H1 (cell line): ENCODE results near the gene EML5. TPM values are rescaled to one million over a fixed set of nuclear protein-coding genes. Genes with fewer than 3 reads are reported as not detected.

Experiments
- CTCF ChIA-PET: fragments of 300-600 bp; sonication (Branson Sonifier 250); formaldehyde crosslinking; loops from one replicate; lab custom pipeline; 2021; ENCODE audit not compliant: partially characterized antibody; lab: Charles Lee
- POLR2A ChIA-PET: fragments of 300-600 bp; sonication (Branson Sonifier 250); formaldehyde crosslinking; loops from one replicate; lab custom pipeline; 2021; ENCODE audit warnings: inconsistent platforms; ENCODE audit not compliant: partially characterized antibody; lab: Charles Lee
- DNase-seq, 2 experiments: peaks; one replicate each; pipeline versions ENCODE4 v3.0.0 to v3.0.0-alpha.2; 2010 to 2022; ENCODE audit warnings: low spot score in 2 of 2, low read depth in 1 of 2, mixed read lengths in 1 of 2
- FAIRE-seq: peaks from 2 replicates; lab custom pipeline; 2011; peaks lifted over from hg19 to GRCh38; lab: Jason Lieb, UNC
- H2AFZ ChIP-seq: 2 replicates; pipeline ENCODE4 v1.8.1; 2012; ENCODE audit warnings: low read length, inconsistent platforms
- H2AK5ac ChIP-seq: 2 replicates; pipeline ENCODE4 v1.6.1; 2013; ENCODE audit warnings: low read depth, low read length
- H2BK120ac ChIP-seq: replicated peaks from 2 replicates; pipeline ENCODE3; 2013; ENCODE audit warnings: low read depth, low read length, inconsistent platforms
- H2BK12ac ChIP-seq: 2 replicates; pipeline ENCODE4 v1.6.1; 2013; ENCODE audit warnings: low read depth, low read length
- H2BK15ac ChIP-seq: 2 replicates; pipeline ENCODE4 v1.6.1; 2013; ENCODE audit warnings: low read length
- H2BK20ac ChIP-seq: 2 replicates; pipeline ENCODE4 v1.6.1; 2013; ENCODE audit warnings: low read length
- H2BK5ac ChIP-seq: 2 replicates; pipeline ENCODE4 v1.6.1; 2013; ENCODE audit warnings: low read depth, low read length
- H3K14ac ChIP-seq: 2 replicates; pipeline ENCODE4 v1.6.1; 2013; ENCODE audit warnings: inconsistent platforms; ENCODE audit not compliant: insufficient read length
- H3K18ac ChIP-seq: 2 replicates; pipeline ENCODE4 v1.6.1; 2013; ENCODE audit warnings: low read length; ENCODE audit errors: extremely low read depth
- H3K23ac ChIP-seq: 2 replicates; pipeline ENCODE4 v1.6.1; 2013; ENCODE audit warnings: inconsistent platforms; ENCODE audit not compliant: insufficient read length
- H3K23me2 ChIP-seq: 2 replicates; pipeline ENCODE4 v1.6.1; 2013; ENCODE audit warnings: low read depth, low read length
- H3K27ac ChIP-seq: 2 replicates; pipeline ENCODE4 v1.6.1; 2011; ENCODE audit warnings: low read depth, low read length, inconsistent platforms
- H3K27me3 ChIP-seq, 4 experiments: replicated peaks in 1 of 4; 1 replicate in 1 of 4; 2 replicates in 3 of 4; pipeline versions ENCODE4 v1.6.1 to v1.8.1; 2011 to 2013; ENCODE audit warnings: low read length in 3 of 4, mild to moderate bottlenecking in 3 of 4, inconsistent platforms in 2 of 4, mixed read lengths in 2 of 4, moderate library complexity in 1 of 4; ENCODE audit not compliant: control insufficient read depth in 3 of 4, insufficient read depth in 3 of 4; ENCODE audit errors: extremely low read depth in 1 of 4
- H3K36me3 ChIP-seq, 4 experiments: 2 replicates each; pipeline versions ENCODE4 v1.6.1 to v1.8.1; 2011 to 2013; ENCODE audit warnings: mild to moderate bottlenecking in 4 of 4, low read length in 3 of 4, moderate library complexity in 2 of 4, control low read depth in 1 of 4, inconsistent platforms in 1 of 4; ENCODE audit not compliant: insufficient read depth in 4 of 4, control insufficient read depth in 2 of 4
- H3K4ac ChIP-seq: replicated peaks from 2 replicates; pipeline ENCODE3; 2013; ENCODE audit warnings: low read length, low read depth, mixed read lengths, inconsistent platforms; ENCODE audit not compliant: insufficient read length
- H3K4me1 ChIP-seq, 4 experiments: replicated peaks in 1 of 4; 1 replicate in 1 of 4; 2 replicates in 3 of 4; pipeline versions ENCODE4 v1.6.1 to v1.8.1; 2011 to 2013; ENCODE audit warnings: low read length in 3 of 4, inconsistent platforms in 2 of 4, mixed read lengths in 1 of 4; ENCODE audit not compliant: insufficient read depth in 4 of 4, control insufficient read depth in 3 of 4
- H3K4me2 ChIP-seq, 2 experiments: 2 replicates each; pipeline versions ENCODE4 v1.6.1 to v1.8.1; 2011 to 2013; ENCODE audit warnings: low read depth in 2 of 2, low read length in 2 of 2, control low read depth in 1 of 2, inconsistent platforms in 1 of 2, mild to moderate bottlenecking in 1 of 2; ENCODE audit not compliant: insufficient read depth in 1 of 2
- H3K4me3 ChIP-seq, 4 experiments: fragments of 200-600, 300-600 bp in 1 of 4; sonication (generic), shearing (Covaris generic), sonication (Bioruptor Twin) in 1 of 4; 2 replicates each; pipeline versions ENCODE4 v1.5.1 to v1.8.1; 2011 to 2016; ENCODE audit warnings: low read length in 4 of 4, low read depth in 3 of 4, control low read depth in 2 of 4, inconsistent platforms in 2 of 4, mild to moderate bottlenecking in 2 of 4, mixed read lengths in 1 of 4, moderate library complexity in 1 of 4; ENCODE audit not compliant: insufficient read depth in 2 of 4; ENCODE audit errors: extremely low read depth in 1 of 4
- H3K56ac ChIP-seq: replicated peaks from 2 replicates; pipeline ENCODE3; 2013; ENCODE audit warnings: low read depth, mild to moderate bottlenecking, mixed read lengths, low read length, inconsistent platforms; ENCODE audit not compliant: insufficient read length
- H3K79me1 ChIP-seq: 2 replicates; pipeline ENCODE4 v1.6.1; 2013; ENCODE audit warnings: low read depth, low read length, control low read depth
- H3K79me2 ChIP-seq, 2 experiments: 2 replicates each; pipeline versions ENCODE4 v1.6.1 to v1.8.1; 2012 to 2013; ENCODE audit warnings: low read length in 2 of 2, mild to moderate bottlenecking in 2 of 2, inconsistent platforms in 1 of 2; ENCODE audit not compliant: insufficient read depth in 2 of 2, control insufficient read depth in 1 of 2
- H3K9ac ChIP-seq, 4 experiments: replicated peaks in 1 of 4; 1 replicate in 1 of 4; 2 replicates in 3 of 4; pipeline versions ENCODE4 v1.6.1 to v1.8.1; 2011 to 2013; ENCODE audit warnings: low read depth in 3 of 4, low read length in 3 of 4, control low read depth in 2 of 4, mild to moderate bottlenecking in 2 of 4, moderate library complexity in 2 of 4, inconsistent platforms in 1 of 4; ENCODE audit errors: extremely low read depth in 1 of 4
- H3K9me3 ChIP-seq, 2 experiments: 2 replicates each; pipeline versions ENCODE4 v1.6.1 to v1.8.1; 2012 to 2013; ENCODE audit warnings: mild to moderate bottlenecking in 2 of 2, moderate library complexity in 2 of 2, control low read depth in 1 of 2, inconsistent platforms in 1 of 2, low read depth in 1 of 2, low read length in 1 of 2, mixed read lengths in 1 of 2; ENCODE audit not compliant: insufficient read depth in 2 of 2
- H4K20me1 ChIP-seq, 2 experiments: replicated peaks in 1 of 2; 2 replicates each; pipeline versions ENCODE3 to v1.8.1; 2011 to 2013; ENCODE audit warnings: inconsistent platforms in 2 of 2, low read length in 2 of 2, mild to moderate bottlenecking in 1 of 2; ENCODE audit not compliant: insufficient read depth in 2 of 2, control insufficient read depth in 1 of 2
- H4K5ac ChIP-seq: 2 replicates; pipeline ENCODE4 v1.6.1; 2013; ENCODE audit warnings: low read length, low read depth, mixed read lengths, inconsistent platforms; ENCODE audit not compliant: insufficient read length
- H4K8ac ChIP-seq: 2 replicates; pipeline ENCODE4 v1.8.0; 2013; ENCODE audit warnings: mild to moderate bottlenecking, moderate library complexity, low read length, inconsistent platforms; ENCODE audit not compliant: insufficient read depth; ENCODE audit errors: extremely low read depth
- H4K91ac ChIP-seq: replicated peaks from 2 replicates; pipeline ENCODE3; 2013; ENCODE audit warnings: low read length, mixed read lengths, inconsistent platforms; ENCODE audit not compliant: insufficient read length
- CEBPB ChIP-seq: IDR thresholded peaks from 2 replicates; pipeline ENCODE4 v1.6.1; 2012; ENCODE audit warnings: low read depth, low read length
- CHD2 ChIP-seq: IDR thresholded peaks from 2 replicates; pipeline ENCODE4 v1.6.1; 2012; ENCODE audit warnings: low read length, improper control_type of control experiment
- CREB1 ChIP-seq: IDR thresholded peaks from 2 replicates; pipeline ENCODE4 v1.6.1; 2012; ENCODE audit warnings: inconsistent platforms
- GABPA ChIP-seq: IDR thresholded peaks from 2 replicates; pipeline ENCODE4 v1.6.1; 2011; ENCODE audit warnings: mild to moderate bottlenecking, low read length, moderate library complexity, borderline replicate concordance; ENCODE audit not compliant: insufficient read depth
- JUN ChIP-seq: IDR thresholded peaks from 2 replicates; pipeline ENCODE4 v1.6.1; 2011; ENCODE audit warnings: low read depth, mild to moderate bottlenecking, improper control_type of control experiment, low read length
- KDM4A ChIP-seq: IDR thresholded peaks from one replicate; pipeline ENCODE4 v1.7.1; 2012; ENCODE audit warnings: low read depth, mild to moderate bottlenecking, moderate library complexity, low read length, inconsistent platforms; ENCODE audit not compliant: severe bottlenecking
- KDM5A ChIP-seq: fragments of 200-600 bp; IDR thresholded peaks from 2 replicates; pipeline ENCODE4 v1.7.1; 2012; ENCODE audit warnings: mild to moderate bottlenecking, low read length, inconsistent platforms, mixed read lengths
- RBBP5 ChIP-seq: IDR thresholded peaks from 2 replicates; pipeline ENCODE4 v1.7.1; 2012; ENCODE audit warnings: low read depth, mild to moderate bottlenecking, inconsistent platforms, low read length, moderate library complexity, borderline replicate concordance
- SP1 ChIP-seq: IDR thresholded peaks from 2 replicates; pipeline ENCODE4 v1.6.1; 2011; ENCODE audit warnings: low read depth, low read length
- SP2 ChIP-seq: IDR thresholded peaks from 2 replicates; pipeline ENCODE4 v1.6.1; 2012; ENCODE audit warnings: mild to moderate bottlenecking, low read length, inconsistent platforms
- SP4 ChIP-seq: IDR thresholded peaks from 2 replicates; pipeline ENCODE4 v1.6.1; 2012; ENCODE audit warnings: low read length, inconsistent platforms
- SUZ12 ChIP-seq: fragments of 200-600 bp; sonication (generic); IDR thresholded peaks from 2 replicates; pipeline ENCODE4 v1.6.1; 2012; ENCODE audit warnings: mild to moderate bottlenecking, inconsistent platforms, low read length, moderate library complexity, mixed read lengths
- TCF12 ChIP-seq: IDR thresholded peaks from 2 replicates; pipeline ENCODE4 v1.6.1; 2011; ENCODE audit warnings: low read depth, mild to moderate bottlenecking, low read length
- ZNF274 ChIP-seq: IDR thresholded peaks from 2 replicates; pipeline ENCODE4 v1.7.0; 2012; ENCODE audit warnings: low read length, borderline replicate concordance; ENCODE audit errors: extremely low read depth
- WGBS, 2 experiments: shearing (Covaris generic) in 1 of 2; methylation state at CpG; one replicate each; pipeline versions ENCODE4 v1.1.6 to v1.1.7; 2013 to 2015; ENCODE audit warnings: low lambda C conversion rate in 2 of 2, mixed read lengths in 2 of 2, inconsistent platforms in 1 of 2, low coverage in 1 of 2, missing lambda C conversion rate in 1 of 2; ENCODE audit not compliant: insufficient replicate concordance in 2 of 2, insufficient coverage in 1 of 2, insufficient read length in 1 of 2; ENCODE audit errors: extremely low coverage in 1 of 2, missing lambda C conversion rate in 1 of 2; 5-methylcytosine and 5-hydroxymethylcytosine counted together
- polyA plus RNA-seq, 7 experiments: library from polyadenylated mRNA; depleted of rRNA in 3 of 7; stranded (reverse) in 5 of 7; unstranded in 2 of 7; fragments of >200 nt in 5 of 7; fragments of 200-250 nt in 2 of 7; gene quantifications; 1 replicate in 5 of 7; 2 replicates in 1 of 7; 4 replicates in 1 of 7; pipeline versions ENCODE4 v1.2.1 to v1.2.3, GENCODE V29; 2011 to 2013; ENCODE audit warnings: missing spikeins in 2 of 7, mixed read lengths in 2 of 7
- total RNA-seq: library from RNA; stranded (reverse); fragmentation: NEBNext Ultra II Directional; extraction: Animal tissue kit (Norgen Biotek cat#: 25700); gene quantifications from 2 replicates; pipeline ENCODE4 v1.2.1, GENCODE V29; 2021
- TF ChIP-seq, protein P1 (sequence below): IDR thresholded peaks from 2 replicates; pipeline ENCODE4 v1.6.1; 2011; ENCODE audit warnings: low read length, improper control_type of control experiment

The EML5 gene
- total and polyA plus RNA-seq, 2 of the 8 experiments (the other 6 are each of a cell fraction or from before 2014, with no cell fraction given): 0.39 to 0.88 TPM

DNA sequence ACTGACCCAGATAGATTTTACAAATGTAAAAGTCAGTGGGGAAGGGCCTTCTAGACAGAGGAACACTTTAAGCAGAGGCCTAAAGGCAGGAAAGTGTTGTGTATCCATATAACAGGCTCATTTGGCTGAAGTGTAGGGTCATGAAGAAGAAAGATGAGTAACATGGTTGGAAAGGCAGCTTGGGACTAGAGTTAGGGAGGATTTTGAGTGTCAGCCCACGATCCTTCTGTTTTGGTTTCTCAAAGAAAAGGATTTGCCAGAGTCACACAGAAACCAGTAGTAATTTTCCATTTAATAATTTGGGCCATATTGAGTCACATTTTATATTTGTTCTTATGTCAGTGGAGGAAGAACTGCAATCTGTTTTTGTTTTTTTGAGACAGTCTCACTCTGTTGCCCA lies 153.5 kb downstream of the EML5 start:
- Histone ChIP-seq H2BK5ac (no peak overlapping the region), H4K5ac (no peak overlapping the region), H2AK5ac (no peak overlapping the region), H2AFZ (no peak overlapping the region), H3K9me3 (peaks cover 0 to 4% of the 10 kb centered on the region in 2 experiments; a peak in 1 of 4 replicates), H3K27ac (no peak overlapping the region), H2BK20ac (no peak overlapping the region), H4K91ac (no peak overlapping the region), H3K23me2 (no peaks in the 10 kb centered on the region; the same call in 1 of the 2 replicates), H2BK15ac (no peak overlapping the region), H4K8ac (no peak overlapping the region), H3K4me2 (no peak overlapping the region), H3K36me3 (no peaks in the 10 kb centered on the region), H3K18ac (no peak overlapping the region), H3K4ac (no peak overlapping the region), H2BK12ac (no peak overlapping the region), H3K4me1 (no peaks in the 10 kb centered on the region), H3K79me2 (no peaks in the 10 kb centered on the region), H3K4me3 (no peak overlapping the region), H2BK120ac (no peak overlapping the region), H3K23ac (no peak overlapping the region), H3K9ac (no peak overlapping the region), H3K56ac (no peak overlapping the region), H3K79me1 (no peaks in the 10 kb centered on the region), H4K20me1 (no peaks in the 10 kb centered on the region), H3K27me3 (no peaks in the 10 kb centered on the region), H3K14ac (no peak overlapping the region)
- WGBS, 2 experiments: 81% methylated on average over 1 of the region's 1 CpG; no CpG with 5 or more reads in 1 of the 2 experiments
- DNase-seq (no peak), FAIRE-seq (no peak)
- CTCF ChIA-PET: no interaction called here
- POLR2A ChIA-PET: no interaction called here
- TF ChIP-seq SP2 (no peak), TCF12 (no peak), KDM5A (no peak), ZNF274 (no peak), SP1 (no peak), CEBPB (no peak), JUN (no peak), GABPA (no peak), CREB1 (no peak), SUZ12 (no peak), SP4 (no peak), KDM4A (no peak), CHD2 (no peak), RBBP5 (no peak)
- TF ChIP-seq, protein P1, sequence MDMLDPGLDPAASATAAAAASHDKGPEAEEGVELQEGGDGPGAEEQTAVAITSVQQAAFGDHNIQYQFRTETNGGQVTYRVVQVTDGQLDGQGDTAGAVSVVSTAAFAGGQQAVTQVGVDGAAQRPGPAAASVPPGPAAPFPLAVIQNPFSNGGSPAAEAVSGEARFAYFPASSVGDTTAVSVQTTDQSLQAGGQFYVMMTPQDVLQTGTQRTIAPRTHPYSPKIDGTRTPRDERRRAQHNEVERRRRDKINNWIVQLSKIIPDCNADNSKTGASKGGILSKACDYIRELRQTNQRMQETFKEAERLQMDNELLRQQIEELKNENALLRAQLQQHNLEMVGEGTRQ: no peak
